Liver (tissue), 9 donors: ENCODE measurements around the gene FARSB. TPM values are rescaled to one million over a fixed set of nuclear protein-coding genes. Genes with fewer than 3 reads are reported as not detected.

Experiments used
- DNase-seq: peaks from one replicate; pipeline ENCODE4 v3.0.0-alpha.2; 2017; ENCODE audit warnings: low spot score
- H3K27ac ChIP-seq, 2 donors: one replicate each; pipeline ENCODE4 v1.7.0; 2013; ENCODE audit warnings: inconsistent platforms in 2 of 2, low read length in 2 of 2, control low read depth in 1 of 2, low read depth in 1 of 2, mild to moderate bottlenecking in 1 of 2
- H3K27me3 ChIP-seq, 4 donors: one replicate each; pipeline versions ENCODE4 v1.6.1 to v1.7.0; 2013; ENCODE audit warnings: low read length in 3 of 4, inconsistent platforms in 1 of 4, mild to moderate bottlenecking in 1 of 4, moderate library complexity in 1 of 4; ENCODE audit not compliant: control insufficient read depth in 4 of 4, insufficient read depth in 4 of 4
- H3K36me3 ChIP-seq, 4 donors: one replicate each; pipeline versions ENCODE4 v1.6.1 to v1.7.0; 2013; ENCODE audit warnings: low read length in 3 of 4, mild to moderate bottlenecking in 3 of 4, low read depth in 1 of 4, moderate library complexity in 1 of 4; ENCODE audit not compliant: control insufficient read depth in 4 of 4, insufficient read depth in 3 of 4
- H3K4me1 ChIP-seq, 4 donors: one replicate each; pipeline versions ENCODE4 v1.6.1 to v1.7.0; 2013; ENCODE audit warnings: low read length in 3 of 4, mild to moderate bottlenecking in 3 of 4, moderate library complexity in 1 of 4; ENCODE audit not compliant: control insufficient read depth in 4 of 4, insufficient read depth in 4 of 4
- H3K4me3 ChIP-seq, 3 donors: one replicate each; pipeline versions ENCODE4 v1.6.1 to v1.7.0; 2013; ENCODE audit warnings: low read length in 3 of 3, control low read depth in 1 of 3, low read depth in 1 of 3, mild to moderate bottlenecking in 1 of 3
- H3K9ac ChIP-seq, 2 donors: one replicate each; pipeline ENCODE4 v1.7.0; 2013; ENCODE audit warnings: low read length in 2 of 2, mild to moderate bottlenecking in 2 of 2, moderate library complexity in 2 of 2, control low read depth in 1 of 2, low read depth in 1 of 2
- H3K9me3 ChIP-seq, 4 donors: one replicate each; pipeline versions ENCODE4 v1.6.1 to v1.7.0; 2013; ENCODE audit warnings: low read length in 3 of 4; ENCODE audit not compliant: control insufficient read depth in 4 of 4
- ATF3 ChIP-seq: IDR thresholded peaks from 2 replicates; pipeline ENCODE4 v1.6.1; 2016; ENCODE audit warnings: antibody characterized with exemption
- CTCF ChIP-seq: fragments of 150-350 bp; IDR thresholded peaks from 2 replicates; pipeline ENCODE4 v1.5.1; 2017; ENCODE audit warnings: improper control_type of control experiment, low read depth, low read length; ENCODE audit not compliant: missing input control
- FOXA1 ChIP-seq: IDR thresholded peaks from 2 replicates; pipeline ENCODE4 v1.6.1; 2016; ENCODE audit warnings: antibody characterized with exemption
- FOXA2 ChIP-seq: IDR thresholded peaks from 2 replicates; pipeline ENCODE4 v1.6.1; 2016; ENCODE audit warnings: antibody characterized with exemption
- GABPA ChIP-seq, 2 donors: IDR thresholded peaks in 1 of 2; conservative IDR thresholded peaks in 1 of 2; 2 replicates each; pipeline ENCODE4 v1.6.1; 2016; ENCODE audit warnings: antibody characterized with exemption in 2 of 2, mild to moderate bottlenecking in 1 of 2, moderate library complexity in 1 of 2
- HNF4A ChIP-seq, 2 donors: conservative IDR thresholded peaks; 2 replicates each; pipeline ENCODE4 v1.6.1; 2016; ENCODE audit warnings: antibody characterized with exemption in 2 of 2, mild to moderate bottlenecking in 2 of 2
- JUND ChIP-seq, 2 donors: IDR thresholded peaks; 2 replicates each; pipeline ENCODE4 v1.6.1; 2016; ENCODE audit warnings: antibody characterized with exemption in 2 of 2
- REST ChIP-seq: IDR thresholded peaks from 2 replicates; pipeline ENCODE4 v1.6.1; 2016; ENCODE audit warnings: antibody characterized with exemption, mild to moderate bottlenecking
- RXRA ChIP-seq, 2 donors: IDR thresholded peaks; 2 replicates each; pipeline ENCODE4 v1.6.1; 2017 to 2018; ENCODE audit warnings: antibody characterized with exemption in 2 of 2, mild to moderate bottlenecking in 1 of 2
- SP1 ChIP-seq: IDR thresholded peaks from 2 replicates; pipeline ENCODE4 v1.6.1; 2018; ENCODE audit warnings: antibody characterized with exemption, mild to moderate bottlenecking
- TAF1 ChIP-seq: conservative IDR thresholded peaks from 2 replicates; pipeline ENCODE4 v1.6.1; 2016; ENCODE audit warnings: antibody characterized with exemption, mild to moderate bottlenecking
- ZBTB33 ChIP-seq: IDR thresholded peaks from 2 replicates; pipeline ENCODE4 v1.6.1; 2016; ENCODE audit warnings: antibody characterized with exemption
- WGBS: extraction: QIAGEN DNeasy Blood & Tissue Kit; methylation state at CpG from one replicate; pipeline ENCODE4 v1.1.7; 2013; 5-methylcytosine and 5-hydroxymethylcytosine counted together
- polyA plus RNA-seq, 2 donors: library from polyadenylated mRNA; stranded (reverse) in 1 of 2; unstranded in 1 of 2; fragments of 200-250 nt in 1 of 2; fragments of >200 nt in 1 of 2; fragmentation: Nextera tagmentation in 1 of 2; extraction: Ambion mirVana in 1 of 2; gene quantifications; one replicate each; pipeline versions ENCODE4 v1.2.1 to v1.2.3, GENCODE V29; 2013 to 2015
- total RNA-seq, 2 donors: library from RNA; depleted of rRNA; stranded (reverse); fragments of >200 nt; gene quantifications; one replicate each; pipeline ENCODE4 v1.2.3, GENCODE V29; 2014
- donor health status: healthy.
- donor health status: healthy.
- donor health status: healthy.
- donor health status: healthy.
- donor health status: healthy.

Gene FARSB
- total and polyA plus RNA-seq, 4 donors: 5.5 to 9.7 (median 8.9) TPM

GRCh38 chr2:222526480-222527277 is 129.2 kb downstream of the FARSB start:
- Histone ChIP-seq H3K27ac (no peak overlapping the region), H3K9ac (no peak overlapping the region), H3K4me3 (no peak overlapping the region), H3K27me3 (no peaks in the 10 kb centered on the region), H3K36me3 (no peaks in the 10 kb centered on the region), H3K4me1 (no peaks in the 10 kb centered on the region), H3K9me3 (no peaks in the 10 kb centered on the region)
- DNase-seq: no peak
- no peak for TF ChIP-seq JUND (IDR thresholded peaks at IDR 0.05)
- no peak for TF ChIP-seq FOXA1
- TF ChIP-seq ATF3: no peak
- no peak for TF ChIP-seq FOXA2
- TF ChIP-seq REST: no peak
- TF ChIP-seq RXRA (IDR thresholded peaks at IDR 0.05): no peak
- TF ChIP-seq GABPA (IDR thresholded peaks at IDR 0.05 in 1 of 2, conservative IDR thresholded peaks at IDR 0.05 in 1 of 2): no peak
- 91% methylated on average over 7 of the region's 7 CpGs for WGBS

GRCh38 chr2:222525811-222526210 is 130.1 kb downstream of the FARSB start:
- Histone ChIP-seq H3K4me3 (no peak overlapping the region), H3K36me3 (no peaks in the 10 kb centered on the region), H3K27ac (no peak overlapping the region), H3K9me3 (no peaks in the 10 kb centered on the region), H3K9ac (no peak overlapping the region), H3K4me1 (no peaks in the 10 kb centered on the region), H3K27me3 (no peaks in the 10 kb centered on the region)
- no peak for TF ChIP-seq GABPA (IDR thresholded peaks at IDR 0.05 in 1 of 2, conservative IDR thresholded peaks at IDR 0.05 in 1 of 2)
- no peak for TF ChIP-seq HNF4A (conservative IDR thresholded peaks at IDR 0.05)
- TF ChIP-seq JUND (IDR thresholded peaks at IDR 0.05): no peak
- no peak for TF ChIP-seq TAF1
- TF ChIP-seq FOXA2: no peak
- TF ChIP-seq CTCF: no peak
- no peak for TF ChIP-seq ATF3
- TF ChIP-seq SP1: no peak
- TF ChIP-seq ZBTB33: no peak
- whole genome bisulfite sequencing: 85% methylated on average over 5 of the region's 5 CpGs
- DNase-seq: no peak
